ENCODE results near the gene FAR2.

- TF ChIP-seq BCL6B (tag by site-specific recombination; IDR thresholded peaks at IDR 0.05) (no peak), ZNF513 (tag by site-specific recombination; IDR thresholded peaks at IDR 0.05) (no peak), ELK4 (IDR thresholded peaks at IDR 0.05; ENCODE audit: borderline replicate concordance, low read depth, low read length) (no peak), ZNF362 (tag by site-specific recombination; IDR thresholded peaks at IDR 0.05) (no peak), MZF1 (tag by site-specific recombination; IDR thresholded peaks at IDR 0.05; ENCODE audit: borderline replicate concordance) (no peak), ZNF48 (tag by site-specific recombination; IDR thresholded peaks at IDR 0.05) (no peak), ZNF292 (tag by site-specific recombination; IDR thresholded peaks at IDR 0.05; ENCODE audit: borderline replicate concordance, low read depth) (no peak)
These were observed 83.0 kb downstream of the FAR2 start for GRCh38 chr12:29232086-29232485.
